KMS-11 (cell line): ENCODE results near the gene AMOTL2.

ENCODE experiments used
- H2AFZ ChIP-seq: fragments of 200-600 bp; sonication (generic); 2 replicates; pipeline ENCODE4 v1.6.1; 2016; ENCODE audit warnings: antibody characterized with exemption, mixed run types, low read depth
- H3K27ac ChIP-seq: fragments of 200-600 bp; sonication (generic); 2 replicates; pipeline ENCODE4 v1.6.1; 2016; ENCODE audit warnings: mild to moderate bottlenecking, mixed run types
- H3K27me3 ChIP-seq: fragments of 200-600 bp; sonication (generic); 2 replicates; pipeline ENCODE4 v1.6.1; 2017; ENCODE audit warnings: mild to moderate bottlenecking, low read depth, mixed run types, moderate library complexity; ENCODE audit not compliant: insufficient read depth
- H3K36me3 ChIP-seq: fragments of 200-600 bp; sonication (generic); 2 replicates; pipeline ENCODE4 v1.6.1; 2017; ENCODE audit warnings: mild to moderate bottlenecking, mixed run types; ENCODE audit not compliant: insufficient read depth
- H3K4me1 ChIP-seq: fragments of 200-600 bp; sonication (generic); 2 replicates; pipeline ENCODE4 v1.6.1; 2016; ENCODE audit warnings: mild to moderate bottlenecking, low read depth, mixed run types; ENCODE audit not compliant: poor library complexity, severe bottlenecking
- H3K4me2 ChIP-seq: fragments of 200-600 bp; sonication (generic); 2 replicates; pipeline ENCODE4 v1.7.0; 2016; ENCODE audit warnings: mild to moderate bottlenecking, mixed run types
- H3K4me3 ChIP-seq: fragments of 200-600 bp; sonication (generic); IDR thresholded peaks from 2 replicates; pipeline ENCODE4 v1.6.1; 2017; ENCODE audit warnings: low read depth, low read length, mixed read lengths; ENCODE audit not compliant: insufficient read depth
- H3K79me2 ChIP-seq: fragments of 200-600 bp; sonication (generic); 2 replicates; pipeline ENCODE4 v1.6.1; 2016; ENCODE audit warnings: low read depth, mixed run types; ENCODE audit not compliant: insufficient read depth
- H3K9ac ChIP-seq: fragments of 200-600 bp; sonication (generic); 2 replicates; pipeline ENCODE4 v1.6.1; 2016; ENCODE audit warnings: mild to moderate bottlenecking, mixed run types
- H4K20me1 ChIP-seq: fragments of 200-600 bp; sonication (generic); 2 replicates; pipeline ENCODE4 v1.6.1; 2016; ENCODE audit warnings: mild to moderate bottlenecking, mixed run types; ENCODE audit not compliant: insufficient read depth
- CTCF ChIP-seq: fragments of 200-600 bp; sonication (generic); conservative IDR thresholded peaks from 2 replicates; pipeline ENCODE4 v1.6.1; 2017; ENCODE audit warnings: low read depth, mild to moderate bottlenecking, antibody characterized with exemption, low read length, moderate library complexity, mixed read lengths

The AMOTL2 gene

GRCh38 chr3:134409041-134409440, 34.8 kb upstream of the AMOTL2 start:
- Histone ChIP-seq H3K4me2 (no peak overlapping the region), H3K4me1 (no peaks in the 10 kb centered on the region), H3K4me3 (no peak overlapping the region), H2AFZ (no peak overlapping the region), H3K79me2 (no peaks in the 10 kb centered on the region), H3K9ac (no peak overlapping the region), H3K36me3 (no peaks in the 10 kb centered on the region), H4K20me1 (no peaks in the 10 kb centered on the region), H3K27me3 (no peaks in the 10 kb centered on the region), H3K27ac (no peak overlapping the region)
- no peak for TF ChIP-seq CTCF

GRCh38 chr3:134407239-134407625, 33.0 kb upstream of the AMOTL2 start:
- H3K4me2 ChIP-seq = no peak overlapping the region
- H3K9ac ChIP-seq = no peak overlapping the region
- H3K36me3 ChIP-seq = no peaks in the 10 kb centered on the region
- no peak overlapping the region for H2AFZ ChIP-seq
- no peaks in the 10 kb centered on the region for H4K20me1 ChIP-seq
- H3K4me1 ChIP-seq = no peaks in the 10 kb centered on the region
- H3K27me3 ChIP-seq = no peaks in the 10 kb centered on the region
- H3K79me2 ChIP-seq = no peaks in the 10 kb centered on the region
- H3K27ac ChIP-seq = no peak overlapping the region
- no peak overlapping the region for H3K4me3 ChIP-seq
- TF ChIP-seq CTCF = no peak

- H2AFZ ChIP-seq = no peak overlapping the region
- no peak for TF ChIP-seq CTCF
- no peak overlapping the region for H3K9ac ChIP-seq
- no peaks in the 10 kb centered on the region for H3K79me2 ChIP-seq
- no peaks in the 10 kb centered on the region for H3K4me1 ChIP-seq
- no peaks in the 10 kb centered on the region for H4K20me1 ChIP-seq
- H3K36me3 ChIP-seq = no peaks in the 10 kb centered on the region
- no peak overlapping the region for H3K27ac ChIP-seq
- H3K4me2 ChIP-seq = no peak overlapping the region
- H3K27me3 ChIP-seq = no peaks in the 10 kb centered on the region
- H3K4me3 ChIP-seq = no peak overlapping the region
Measured at GRCh38 chr3:134406331-134407238, 32.3 kb upstream of the AMOTL2 start.

GRCh38 chr3:134404366-134404885, 30.2 kb upstream of the AMOTL2 start:
- Histone ChIP-seq H3K4me3 (no peak overlapping the region), H2AFZ (no peak overlapping the region), H3K36me3 (no peaks in the 10 kb centered on the region), H4K20me1 (no peaks in the 10 kb centered on the region), H3K27me3 (no peaks in the 10 kb centered on the region), H3K4me1 (no peaks in the 10 kb centered on the region), H3K79me2 (no peaks in the 10 kb centered on the region), H3K9ac (no peak overlapping the region), H3K4me2 (no peak overlapping the region), H3K27ac (no peak overlapping the region)
- no peak for TF ChIP-seq CTCF
